Activated CD4-positive, alpha-beta T cell treated with anti-CD3 and anti-CD28 coated beads, Interleukin-2, amount 10 ng/mL, durations not matched to agents 24 days and 14 days (primary cell): ENCODE measurements around the gene LYPD5. TPM values are rescaled to one million over a fixed set of nuclear protein-coding genes. Genes with fewer than 3 reads are reported as not detected.
"Not testable (repeated sequence)": the region's sequence is repeated elsewhere in the genome, so short reads cannot be mapped to it uniquely, and the experiment has no call there.

Experiments used
- DNase-seq: peaks from one replicate; pipeline ENCODE4 v3.0.0; 2022
- H3K27ac Mint-ChIP-seq: one replicate; pipeline ENCODE4 v1.8.0; 2022; ENCODE audit warnings: mild to moderate bottlenecking, mixed read lengths
- H3K27me3 Mint-ChIP-seq: one replicate; pipeline ENCODE4 v1.8.0; 2022; ENCODE audit warnings: mixed read lengths
- H3K36me3 Mint-ChIP-seq: one replicate; pipeline ENCODE4 v1.8.0; 2022; ENCODE audit warnings: low read depth, mild to moderate bottlenecking, mixed read lengths
- H3K4me1 Mint-ChIP-seq: one replicate; pipeline ENCODE4 v1.8.0; 2021; ENCODE audit warnings: mixed read lengths
- H3K4me3 Mint-ChIP-seq: one replicate; pipeline ENCODE4 v1.8.0; 2022; ENCODE audit warnings: mild to moderate bottlenecking, moderate library complexity, mixed read lengths
- H3K9me3 Mint-ChIP-seq: one replicate; pipeline ENCODE4 v1.8.0; 2021; ENCODE audit warnings: mixed read lengths
- intact Hi-C: fragments of 100-400 bp; cut with micrococcal nuclease; formaldehyde crosslinking; loops from one replicate; pipeline ENCODE4 v1.15.1; 2023
- total RNA-seq: library from RNA; stranded (reverse); gene quantifications from 2 replicates; pipeline ENCODE4 v1.2.3, GENCODE V29; 2022

The LYPD5 gene
- total RNA-seq, 1 donor from 2014 or later: 0.42 TPM

DNA sequence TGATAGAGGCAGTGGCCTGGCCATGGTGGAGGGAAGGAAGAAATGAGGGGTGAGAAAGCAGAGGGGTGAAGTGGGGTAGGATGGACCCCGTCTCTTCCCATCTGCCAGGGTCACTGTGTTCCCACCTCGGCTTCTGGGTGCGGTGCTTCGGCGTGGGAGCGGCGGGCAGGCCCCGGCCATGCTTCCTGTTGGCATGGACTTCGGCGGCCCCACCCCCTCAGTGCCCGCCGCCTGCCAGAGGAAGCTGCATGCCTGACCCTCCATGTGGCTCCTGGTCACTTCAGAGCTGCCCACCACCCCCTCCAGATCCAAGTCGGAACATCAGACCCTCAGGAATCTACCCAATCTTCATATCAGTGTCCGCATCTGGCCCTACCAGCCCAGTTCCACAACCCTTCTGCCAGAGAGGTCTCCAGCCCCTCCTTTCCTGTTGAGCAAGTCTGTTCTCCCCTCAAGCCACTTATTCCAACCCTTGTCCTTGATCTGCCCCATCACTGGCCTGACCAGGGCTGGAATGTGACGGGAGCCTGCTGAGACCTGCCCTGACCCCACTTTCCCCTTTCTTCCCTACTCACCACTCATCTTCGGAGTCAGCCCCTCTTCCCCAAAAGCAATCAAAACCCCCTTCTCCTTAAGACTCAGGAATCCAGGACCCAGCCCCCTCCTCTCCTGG is 23.0 kb downstream of the LYPD5 start:
- Mint-ChIP-seq H3K27me3 (no peaks in the 10 kb centered on the region), H3K4me1 (peaks cover 68% of the 10 kb centered on the region), H3K36me3 (peaks cover 54% of the 10 kb centered on the region), H3K4me3 (peak overlapping the region; percentile 85), H3K9me3 (peaks cover 3% of the 10 kb centered on the region), H3K27ac (peak overlapping the region; percentile 87)
- intact Hi-C loops: no loop called here
- no peak for DNase-seq

DNA sequence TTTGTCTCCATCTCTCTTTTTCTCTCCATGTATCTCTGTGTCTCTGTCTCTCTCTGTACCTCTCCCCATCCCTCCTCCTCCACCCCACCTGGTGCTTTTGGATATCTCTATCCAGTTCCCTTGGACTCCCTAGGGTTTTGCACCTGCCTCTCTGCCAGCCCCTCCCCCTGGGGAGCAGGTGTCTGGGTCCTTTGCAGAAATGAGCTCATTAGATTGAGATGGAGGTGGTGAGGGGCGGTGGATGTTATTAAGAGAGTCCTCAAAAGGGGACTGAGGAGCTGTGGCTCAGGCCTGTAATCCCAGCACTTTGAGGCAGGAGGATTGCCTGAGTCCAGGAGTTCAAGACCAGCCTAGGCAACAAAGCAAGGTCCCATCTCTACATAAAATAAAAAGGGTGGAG is 23.6 kb downstream of the LYPD5 start:
- H3K9me3 Mint-ChIP-seq: peaks cover 3% of the 10 kb centered on the region
- H3K27ac Mint-ChIP-seq: peak overlapping the region; percentile 87
- peaks cover 62% of the 10 kb centered on the region for H3K4me1 Mint-ChIP-seq
- H3K4me3 Mint-ChIP-seq: peak overlapping the region; percentile 85
- intact Hi-C loops: no loop called here
- H3K36me3 Mint-ChIP-seq: peaks cover 59% of the 10 kb centered on the region
- DNase-seq: no peak
- no peaks in the 10 kb centered on the region for H3K27me3 Mint-ChIP-seq

DNA sequence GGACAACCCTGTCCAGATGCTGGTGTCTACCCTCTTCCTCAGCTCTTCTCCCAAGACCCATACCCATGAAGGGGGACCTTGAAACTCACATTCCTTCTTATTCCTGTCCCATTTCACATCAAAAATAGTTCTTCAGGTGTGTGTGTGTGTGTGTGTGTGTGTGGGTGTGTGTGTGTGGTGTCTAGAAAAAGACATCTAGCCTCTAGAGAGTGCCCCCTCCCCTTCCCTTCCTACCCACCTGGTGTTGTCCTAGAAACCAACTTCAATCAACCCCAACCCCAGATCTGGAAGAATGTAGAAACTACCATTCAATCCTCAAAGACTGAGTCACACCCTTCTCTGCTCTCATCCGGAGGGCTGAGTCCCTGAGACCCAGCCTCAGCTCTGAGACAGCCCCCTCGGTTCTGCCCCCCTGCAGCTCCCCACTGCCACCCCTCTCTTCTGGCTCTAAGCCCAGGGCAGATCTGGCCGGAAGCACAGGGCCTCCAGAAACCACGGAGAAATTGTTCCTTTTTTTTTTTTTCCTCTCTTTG is 25.0 kb downstream of the LYPD5 start:
- peak; percentile 77 for DNase-seq
- intact Hi-C loops: no loop called here
- Mint-ChIP-seq H3K4me1 (peaks cover 56% of the 10 kb centered on the region), H3K27me3 (no peaks in the 10 kb centered on the region), H3K27ac (peak overlapping the region; percentile 87), H3K9me3 (peaks cover 3% of the 10 kb centered on the region), H3K36me3 (peaks cover 73% of the 10 kb centered on the region), H3K4me3 (peak overlapping the region; percentile 85)

DNA sequence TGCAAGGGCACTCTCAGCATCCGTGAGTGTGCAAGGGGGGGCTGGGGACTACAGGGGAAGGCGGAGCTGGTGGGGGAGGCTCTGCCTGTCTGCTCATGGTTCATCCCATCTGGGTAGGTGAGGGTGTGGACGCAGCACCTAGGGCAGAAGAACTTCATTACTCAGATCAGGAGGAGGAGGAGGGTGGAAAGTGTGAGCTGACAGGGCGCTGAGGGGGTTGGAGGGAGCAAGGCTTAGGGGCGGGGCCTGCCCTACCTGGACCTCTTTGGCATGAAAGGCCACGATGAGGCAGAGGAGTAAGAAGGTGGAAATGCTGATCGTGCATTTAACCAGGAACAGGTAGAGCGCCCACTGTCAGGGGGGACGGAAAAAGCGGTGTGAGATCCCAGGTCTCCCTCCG is 26.0 kb downstream of the LYPD5 start:
- DNase-seq: peak; percentile 70
- peaks cover 48% of the 10 kb centered on the region for H3K4me1 Mint-ChIP-seq

DNA sequence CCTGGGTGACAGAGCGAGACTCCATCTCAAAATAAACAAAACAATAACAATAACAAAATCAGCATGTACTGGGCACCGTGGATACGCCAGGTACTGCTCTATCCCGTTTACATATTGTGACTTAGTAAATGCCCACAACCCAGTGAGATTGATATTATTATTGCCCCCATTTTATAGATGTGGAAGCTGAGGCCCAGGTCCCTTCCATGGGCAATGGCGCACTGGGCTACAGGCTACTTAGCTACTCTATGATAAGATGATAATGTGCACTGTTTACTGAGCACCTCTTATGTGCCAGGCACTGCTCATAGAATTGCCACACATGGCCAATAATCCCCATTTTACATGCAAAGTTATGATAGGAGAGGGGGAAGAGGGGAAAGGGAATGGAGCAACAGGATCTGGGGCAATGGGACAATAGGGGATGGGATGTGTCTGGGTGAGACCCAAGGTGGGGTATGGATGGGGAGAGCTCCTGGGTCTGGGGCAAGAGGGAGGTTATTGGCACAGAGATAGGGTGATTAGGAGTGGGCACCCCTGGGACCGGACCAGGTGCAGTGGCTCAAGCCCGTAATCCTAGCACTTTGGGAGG is 26.9 kb downstream of the LYPD5 start:
- H3K27ac Mint-ChIP-seq: peak overlapping the region; percentile 78
- DNase-seq: no peak
- peaks cover 83% of the 10 kb centered on the region for H3K36me3 Mint-ChIP-seq
- H3K4me1 Mint-ChIP-seq: peaks cover 48% of the 10 kb centered on the region
- H3K4me3 Mint-ChIP-seq: peak overlapping the region; percentile 85
- peaks cover 3% of the 10 kb centered on the region for H3K9me3 Mint-ChIP-seq
- intact Hi-C loops: no loop called here
- no peaks in the 10 kb centered on the region for H3K27me3 Mint-ChIP-seq

More for the DNA sequence above, 26.0 kb downstream of the LYPD5 start:
- Mint-ChIP-seq H3K9me3 (peaks cover 3% of the 10 kb centered on the region), H3K27ac (peak overlapping the region; percentile 87), H3K36me3 (peaks cover 80% of the 10 kb centered on the region), H3K27me3 (no peaks in the 10 kb centered on the region), H3K4me3 (peak overlapping the region; percentile 85)
- intact Hi-C loops: loop anchor here (1.0 kb wide), 1 partner anchor 11 kb away; no protein-coding TSS in a partner anchor

DNA sequence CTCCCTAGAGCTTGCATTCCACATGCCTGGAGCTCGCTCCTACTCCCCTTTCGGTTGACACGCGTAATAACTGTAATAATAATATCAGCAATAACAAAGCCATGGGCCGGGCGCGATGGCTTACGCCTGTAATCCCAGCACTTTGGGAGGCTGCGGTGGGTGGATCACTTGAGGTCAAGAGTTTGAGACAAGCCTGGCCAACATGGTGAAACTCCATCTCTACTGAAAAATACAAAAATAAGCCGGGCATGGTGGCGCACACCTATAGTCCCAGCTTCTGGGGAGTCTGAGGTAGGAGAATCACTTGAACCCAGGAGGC is 27.3 kb downstream of the LYPD5 start:
- DNase-seq, H3K27me3 Mint-ChIP-seq, H3K4me3 Mint-ChIP-seq, intact Hi-C loops, H3K9me3 Mint-ChIP-seq: not testable (repeated sequence)
- H3K27ac Mint-ChIP-seq: peak overlapping the region; percentile 6
- H3K4me1 Mint-ChIP-seq: peaks cover 52% of the 10 kb centered on the region
- peaks cover 87% of the 10 kb centered on the region for H3K36me3 Mint-ChIP-seq

DNA sequence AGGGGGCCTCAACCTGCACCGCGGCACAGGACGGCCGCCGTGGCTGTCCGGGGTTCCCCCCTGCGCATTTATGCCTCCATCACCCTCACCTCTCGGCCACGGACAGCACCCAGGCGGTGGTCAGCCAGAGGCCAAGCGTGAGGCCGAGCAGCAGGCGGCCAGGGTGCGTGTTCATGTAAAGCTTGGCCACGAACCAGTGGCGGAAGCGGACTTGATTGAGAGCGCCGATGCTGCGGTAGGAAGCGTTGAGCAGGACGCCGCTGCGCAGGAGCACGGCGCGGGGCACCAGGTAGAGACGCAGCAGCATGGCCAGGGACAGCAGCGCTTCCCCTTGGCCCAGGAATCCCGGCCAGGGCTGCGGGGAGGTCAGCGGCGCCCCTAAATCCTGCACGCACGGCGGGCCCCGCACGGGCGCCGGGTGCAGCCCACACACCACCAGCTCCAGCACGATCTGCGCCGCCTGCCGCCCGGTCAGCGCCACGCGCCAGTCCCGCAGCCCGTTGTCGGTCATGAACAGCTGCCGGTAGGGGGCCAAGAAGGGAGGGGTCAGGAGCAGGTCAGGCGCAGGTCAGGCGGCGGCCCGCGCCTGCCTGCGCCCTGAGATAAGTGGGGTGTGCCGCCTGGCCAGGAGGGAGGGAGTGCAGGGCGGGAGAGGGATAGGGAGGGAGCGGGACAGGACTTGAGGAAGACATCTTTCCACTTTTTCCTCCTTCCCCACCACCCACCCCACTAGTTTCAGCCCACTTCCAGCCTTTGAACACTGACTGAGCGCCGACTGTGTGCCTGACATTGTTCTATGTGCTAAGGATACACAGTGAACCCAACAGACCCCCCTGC is 27.9 kb downstream of the LYPD5 start:
- H3K4me1 Mint-ChIP-seq: peaks cover 52% of the 10 kb centered on the region
- H3K27ac Mint-ChIP-seq: no peak overlapping the region
- peaks cover 3% of the 10 kb centered on the region for H3K9me3 Mint-ChIP-seq
- DNase-seq: no peak
- peaks cover 87% of the 10 kb centered on the region for H3K36me3 Mint-ChIP-seq
- H3K27me3 Mint-ChIP-seq: no peaks in the 10 kb centered on the region
- intact Hi-C loops: no loop called here
- H3K4me3 Mint-ChIP-seq: no peak overlapping the region

DNA sequence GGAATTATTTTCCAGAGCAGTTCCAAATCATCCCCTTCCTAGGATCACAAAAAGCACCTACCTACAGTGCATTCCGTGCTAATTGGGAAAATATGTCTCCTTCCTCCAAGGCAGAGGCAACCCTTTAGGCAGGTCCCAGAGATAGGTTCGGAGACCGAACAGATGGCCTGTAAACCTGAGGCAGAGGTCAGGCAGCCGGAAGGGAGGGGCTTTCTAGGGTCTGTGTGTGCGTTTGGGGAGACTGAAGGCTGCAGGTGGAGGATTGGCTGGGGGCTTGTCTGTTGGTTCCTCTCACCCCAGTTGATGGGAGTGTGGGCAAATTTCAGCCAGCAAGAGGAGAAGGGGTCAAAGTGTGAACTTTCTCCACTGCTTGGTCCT is 28.5 kb downstream of the LYPD5 start:
- Mint-ChIP-seq H3K27me3 (no peaks in the 10 kb centered on the region), H3K9me3 (peaks cover 3% of the 10 kb centered on the region), H3K4me3 (no peak overlapping the region), H3K36me3 (peaks cover 87% of the 10 kb centered on the region), H3K4me1 (peaks cover 52% of the 10 kb centered on the region), H3K27ac (no peak overlapping the region)
- no peak for DNase-seq
- intact Hi-C loops: no loop called here

DNA sequence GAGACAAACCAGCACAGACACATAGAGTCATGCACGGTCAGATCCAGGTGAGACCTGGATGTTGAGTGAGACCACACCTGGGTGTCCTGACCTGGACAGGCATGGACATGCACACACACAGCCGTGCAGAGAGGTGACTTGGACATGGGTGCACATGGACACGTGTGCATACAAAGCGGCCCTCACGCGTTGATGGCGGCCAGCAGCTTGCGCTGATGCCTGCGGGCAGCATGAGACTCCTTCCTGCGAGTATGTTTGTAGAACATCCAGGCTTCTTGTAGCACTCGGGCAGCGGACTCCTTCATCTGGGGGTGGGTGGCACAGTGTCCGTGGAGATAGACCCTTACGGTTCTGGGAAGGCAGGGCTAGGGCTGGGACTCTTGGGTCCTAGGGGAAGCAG is 33.0 kb downstream of the LYPD5 start:
- H3K9me3 Mint-ChIP-seq: no peaks in the 10 kb centered on the region
- H3K27ac Mint-ChIP-seq: peak overlapping the region; percentile 51
- H3K27me3 Mint-ChIP-seq: no peaks in the 10 kb centered on the region
- H3K4me1 Mint-ChIP-seq: peaks cover 63% of the 10 kb centered on the region
- no peak for DNase-seq
- intact Hi-C loops: loop anchor here (5.0 to 10.0 kb wide), 3 partner anchors 237 to 1308 kb away; partner anchors contain the start of genes GEMIN7, ZNF296 and ZNF575
- H3K4me3 Mint-ChIP-seq: no peak overlapping the region
- H3K36me3 Mint-ChIP-seq: peaks cover 93% of the 10 kb centered on the region

DNA sequence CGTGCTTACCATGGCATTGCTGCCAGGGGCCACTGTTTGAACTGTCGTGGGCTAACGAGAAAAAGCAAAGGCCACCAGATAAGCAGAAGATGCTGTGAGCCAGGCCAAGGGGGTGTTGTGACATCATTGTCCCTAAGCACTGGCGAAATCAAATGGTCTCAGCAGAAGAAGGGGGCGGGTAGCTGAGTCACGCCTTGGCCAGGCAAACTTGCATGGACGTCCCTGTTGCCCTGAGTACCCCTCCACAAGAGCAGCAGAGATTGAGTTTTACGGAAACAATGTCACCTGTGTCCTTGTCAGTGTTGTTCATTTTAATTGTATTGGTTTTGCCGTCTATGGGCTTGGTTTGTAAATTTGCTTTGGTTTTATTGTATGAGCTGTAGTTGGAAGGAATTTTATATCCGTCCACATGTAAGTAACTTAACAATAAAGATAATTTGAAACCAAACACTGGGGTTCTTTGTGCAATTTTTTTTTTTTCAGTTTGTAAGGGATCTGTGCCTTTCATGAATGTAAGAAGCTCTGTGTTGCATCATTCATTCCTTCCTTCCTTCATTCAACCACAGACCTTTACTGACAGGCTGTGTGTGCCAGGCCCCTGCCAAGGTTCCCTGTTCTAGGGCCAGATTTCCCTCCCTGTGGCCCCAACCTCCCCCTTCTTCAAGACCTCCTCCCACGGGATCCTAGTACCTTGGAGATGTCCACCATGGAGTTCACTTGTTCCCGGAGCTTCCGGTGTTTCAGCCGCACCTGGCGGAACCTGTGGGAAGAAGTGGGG is 33.8 kb downstream of the LYPD5 start:
- DNase-seq: no peak
- H3K4me1 Mint-ChIP-seq: peaks cover 70% of the 10 kb centered on the region
- H3K9me3 Mint-ChIP-seq: no peaks in the 10 kb centered on the region
- H3K27me3 Mint-ChIP-seq: no peaks in the 10 kb centered on the region
- intact Hi-C loops: loop anchor here (5.0 to 10.0 kb wide), 3 partner anchors 236 to 1309 kb away; partner anchors contain the start of genes GEMIN7, ZNF296 and ZNF575
- H3K36me3 Mint-ChIP-seq: peaks cover 92% of the 10 kb centered on the region
- no peak overlapping the region for H3K4me3 Mint-ChIP-seq
- H3K27ac Mint-ChIP-seq: peak overlapping the region; percentile 60

DNA sequence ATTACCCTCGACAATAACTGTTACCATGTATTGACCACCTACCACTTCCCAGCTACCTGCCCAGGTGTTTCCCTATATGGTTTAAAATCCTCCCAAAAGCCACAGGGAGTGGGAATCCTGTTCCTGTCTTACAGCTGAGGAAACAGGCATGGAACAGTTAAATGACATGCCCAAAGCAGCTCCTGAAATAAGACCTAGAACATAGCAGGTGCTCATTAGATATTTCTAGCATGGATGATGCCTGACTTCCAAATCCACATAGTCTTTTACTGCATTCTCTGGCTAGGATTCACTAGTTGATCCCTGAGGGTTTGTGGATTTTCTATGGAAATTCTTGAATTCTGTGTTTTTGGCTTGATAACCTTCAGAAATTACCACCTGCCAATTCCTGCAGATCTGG is 34.4 kb downstream of the LYPD5 start:
- peak overlapping the region; percentile 88 for H3K27ac Mint-ChIP-seq
- no peak overlapping the region for H3K4me3 Mint-ChIP-seq
- no peaks in the 10 kb centered on the region for H3K27me3 Mint-ChIP-seq
- DNase-seq: no peak
- peaks cover 92% of the 10 kb centered on the region for H3K36me3 Mint-ChIP-seq
- H3K9me3 Mint-ChIP-seq: no peaks in the 10 kb centered on the region
- peaks cover 76% of the 10 kb centered on the region for H3K4me1 Mint-ChIP-seq
- intact Hi-C loops: loop anchor here (5.0 to 10.0 kb wide), 3 partner anchors 236 to 1309 kb away; partner anchors contain the start of genes GEMIN7, ZNF296 and ZNF575

DNA sequence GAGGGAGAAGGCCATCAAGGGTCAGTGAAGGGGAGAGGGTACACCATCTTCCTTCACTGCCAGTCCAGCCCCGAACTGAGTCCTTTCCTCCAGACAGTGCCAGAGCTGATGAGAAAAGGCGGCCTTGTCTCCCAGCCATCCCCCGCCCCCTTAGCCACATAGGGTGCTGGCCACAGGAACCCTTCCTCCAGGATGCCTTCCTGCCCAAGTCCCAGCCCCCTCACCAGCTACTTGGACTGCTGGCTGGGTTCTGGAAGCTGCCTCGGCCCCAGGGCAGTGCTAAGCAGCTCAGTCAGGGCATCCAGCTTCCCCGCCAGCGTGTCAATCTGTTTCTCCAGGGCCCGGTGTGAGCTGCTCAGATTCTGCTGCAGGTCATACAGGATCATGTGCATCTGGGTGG is 34.9 kb downstream of the LYPD5 start:
- Mint-ChIP-seq H3K4me3 (peak overlapping the region; percentile 71), H3K4me1 (peaks cover 81% of the 10 kb centered on the region), H3K36me3 (peaks cover 91% of the 10 kb centered on the region), H3K9me3 (no peaks in the 10 kb centered on the region), H3K27me3 (no peaks in the 10 kb centered on the region), H3K27ac (peak overlapping the region; percentile 88)
- no peak for DNase-seq
- intact Hi-C loops: loop anchor here (5.0 to 10.0 kb wide), 3 partner anchors 235 to 1310 kb away; partner anchors contain the start of genes GEMIN7, ZNF296 and ZNF575

DNA sequence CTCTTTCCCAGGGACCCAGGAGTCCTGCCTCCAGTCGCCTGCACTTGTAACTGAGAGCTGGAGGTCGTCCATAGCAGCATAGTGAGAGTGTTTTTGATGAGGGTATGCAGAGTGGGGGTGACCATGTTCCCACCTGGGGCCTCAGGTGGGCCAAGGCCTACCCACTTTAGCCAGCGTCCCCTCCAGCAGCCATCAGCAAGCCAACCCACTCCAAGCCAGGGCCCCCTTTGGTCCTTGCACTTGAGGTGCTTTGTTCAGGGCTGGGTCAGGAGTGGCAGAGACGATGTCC is 35.5 kb downstream of the LYPD5 start:
- Mint-ChIP-seq H3K9me3 (no peaks in the 10 kb centered on the region), H3K27ac (peak overlapping the region; percentile 88), H3K36me3 (peaks cover 89% of the 10 kb centered on the region), H3K27me3 (no peaks in the 10 kb centered on the region), H3K4me1 (peaks cover 84% of the 10 kb centered on the region), H3K4me3 (peak overlapping the region; percentile 71)
- no peak for DNase-seq
- intact Hi-C loops: loop anchor here (5.0 to 10.0 kb wide), 3 partner anchors 234 to 1311 kb away; partner anchors contain the start of genes GEMIN7, ZNF296 and ZNF575
